GM23248 (cell line): Measurements from ENCODE around the gene CYP26B1. TPM values are rescaled to one million over a fixed set of nuclear protein-coding genes. Genes with fewer than 3 reads are reported as not detected.

ENCODE experiments used
- DNase-seq: peaks from one replicate; pipeline ENCODE4 v3.0.0-alpha.2; 2015
- H2AFZ ChIP-seq: fragments of 200-600 bp; sonication (generic); 2 replicates; pipeline ENCODE4 v1.6.1; 2016; ENCODE audit warnings: antibody characterized with exemption
- H3F3A ChIP-seq: fragments of 200-600 bp; sonication (generic); 2 replicates; pipeline ENCODE4 v1.6.1; 2016; ENCODE audit warnings: mild to moderate bottlenecking, antibody characterized with exemption, mixed run types; ENCODE audit not compliant: insufficient read depth
- H3K27ac ChIP-seq: fragments of 200-600 bp; sonication (generic); 2 replicates; pipeline ENCODE4 v1.5.1; 2016; ENCODE audit warnings: mild to moderate bottlenecking
- H3K27me3 ChIP-seq: fragments of 200-600 bp; sonication (generic); replicated peaks from 2 replicates; pipeline ENCODE4 v1.6.1; 2016; ENCODE audit warnings: mild to moderate bottlenecking; ENCODE audit not compliant: insufficient read depth
- H3K36me3 ChIP-seq: fragments of 200-600 bp; sonication (generic); 2 replicates; pipeline ENCODE4 v1.6.1; 2016; ENCODE audit warnings: low read depth, mild to moderate bottlenecking
- H3K4me1 ChIP-seq: fragments of 200-600 bp; sonication (generic); 2 replicates; pipeline ENCODE4 v1.6.1; 2016; ENCODE audit warnings: mild to moderate bottlenecking; ENCODE audit not compliant: insufficient read depth
- H3K4me2 ChIP-seq: fragments of 200-600 bp; sonication (generic); one replicate; pipeline ENCODE4 v1.6.1; 2016; ENCODE audit warnings: mild to moderate bottlenecking; ENCODE audit not compliant: unreplicated experiment
- H3K4me3 ChIP-seq: fragments of 200-600 bp; sonication (generic); 2 replicates; pipeline ENCODE4 v1.5.1; 2016; ENCODE audit warnings: mild to moderate bottlenecking
- H3K79me2 ChIP-seq: fragments of 200-600 bp; sonication (generic); 2 replicates; pipeline ENCODE4 v1.6.1; 2016; ENCODE audit warnings: mild to moderate bottlenecking; ENCODE audit not compliant: insufficient read depth
- H3K9ac ChIP-seq: fragments of 200-600 bp; sonication (generic); 2 replicates; pipeline ENCODE4 v1.6.1; 2016; ENCODE audit warnings: mild to moderate bottlenecking
- H3K9me2 ChIP-seq: fragments of 200-600 bp; sonication (generic); 2 replicates; pipeline ENCODE4 v1.6.1; 2016; ENCODE audit warnings: mixed run types, mild to moderate bottlenecking, moderate library complexity; ENCODE audit not compliant: insufficient read depth
- H3K9me3 ChIP-seq: fragments of 200-600 bp; sonication (generic); one replicate; pipeline ENCODE4 v1.6.1; 2017; ENCODE audit warnings: low read depth
- H4K20me1 ChIP-seq: fragments of 200-600 bp; sonication (generic); 2 replicates; pipeline ENCODE4 v1.6.0; 2016; ENCODE audit not compliant: insufficient read depth
- EZH2 ChIP-seq: fragments of 200-600 bp; sonication (generic); IDR thresholded peaks from 2 replicates; pipeline ENCODE4 v1.6.1; 2018; ENCODE audit warnings: antibody characterized with exemption, mild to moderate bottlenecking; ENCODE audit not compliant: insufficient read depth, poor library complexity, severe bottlenecking
- EZH2phosphoT487 ChIP-seq: fragments of 200-600 bp; sonication (generic); IDR thresholded peaks from 2 replicates; pipeline ENCODE4 v1.6.1; 2018; ENCODE audit warnings: antibody characterized with exemption, moderate library complexity, mild to moderate bottlenecking, low read depth; ENCODE audit not compliant: insufficient read depth
- WGBS, 2 experiments: methylation state at CpG; one replicate each; pipeline ENCODE4 v1.1.6; 2015 to 2017; ENCODE audit warnings: low lambda C conversion rate in 2 of 2, low coverage in 1 of 2; ENCODE audit errors: missing lambda C conversion rate in 2 of 2; 5-methylcytosine and 5-hydroxymethylcytosine counted together
- in situ Hi-C: fragments of 300-500 bp; cut with MboI; formaldehyde crosslinking; loops from 2 replicates; pipeline ENCODE4 v1.15.0; 2020
- polyA plus RNA-seq: library from polyadenylated mRNA; unstranded; fragments of >200 nt; fragmentation: Nextera tagmentation; extraction: Ambion mirVana; gene quantifications from 2 replicates; pipeline ENCODE4 v1.2.1, GENCODE V29; 2016
- total RNA-seq: library from RNA; depleted of rRNA; stranded (reverse); fragments of >200 nt; shearing (Covaris generic); gene quantifications from 2 replicates; pipeline ENCODE4 v1.2.3, GENCODE V29; 2014

The CYP26B1 gene
- total and polyA plus RNA-seq, 2 experiments from 2014 or later, result 0.23 to 0.32 TPM

DNA sequence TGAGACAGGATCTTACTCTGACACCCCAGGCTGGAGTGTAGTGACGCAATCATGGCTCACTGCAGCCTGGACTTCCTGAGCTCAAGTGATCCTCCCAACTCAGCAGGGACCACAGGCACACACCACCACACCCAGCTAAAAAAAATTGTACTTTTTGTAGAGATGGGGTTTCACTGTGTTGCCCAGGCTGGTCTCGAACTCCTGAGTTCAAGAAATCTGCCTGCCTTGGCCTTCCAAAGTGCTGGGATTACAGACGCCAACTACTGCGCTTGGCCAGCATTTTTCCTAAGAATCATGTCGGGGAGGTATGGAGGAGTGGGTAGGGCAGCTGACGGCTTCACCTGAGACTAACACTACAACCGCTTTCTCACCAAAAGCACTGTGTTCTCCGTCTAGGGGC, 50.4 kb downstream of the CYP26B1 start:
- no peak overlapping the region for H3K9ac ChIP-seq
- H2AFZ ChIP-seq, result no peak overlapping the region
- H4K20me1 ChIP-seq, result no peaks in the 10 kb centered on the region
- TF ChIP-seq EZH2phosphoT487, result no peak
- TF ChIP-seq EZH2, result no peak
- DNase-seq, result no peak
- in situ Hi-C loops, result no loop called here
- H3K4me1 ChIP-seq, result no peaks in the 10 kb centered on the region
- no peaks in the 10 kb centered on the region for H3K79me2 ChIP-seq
- no peaks in the 10 kb centered on the region for H3K9me3 ChIP-seq
- no peak overlapping the region for H3K4me3 ChIP-seq
- H3K27ac ChIP-seq, result no peak overlapping the region
- H3F3A ChIP-seq, result no peaks in the 10 kb centered on the region
- no peaks in the 10 kb centered on the region for H3K9me2 ChIP-seq
- H3K27me3 ChIP-seq, result peaks cover 17% of the 10 kb centered on the region; the same call in 1 of the 2 replicates
- 88 to 90% methylated on average over 8 of the region's 8 CpGs for WGBS, 2 experiments
- no peak overlapping the region for H3K4me2 ChIP-seq
- no peaks in the 10 kb centered on the region for H3K36me3 ChIP-seq

DNA sequence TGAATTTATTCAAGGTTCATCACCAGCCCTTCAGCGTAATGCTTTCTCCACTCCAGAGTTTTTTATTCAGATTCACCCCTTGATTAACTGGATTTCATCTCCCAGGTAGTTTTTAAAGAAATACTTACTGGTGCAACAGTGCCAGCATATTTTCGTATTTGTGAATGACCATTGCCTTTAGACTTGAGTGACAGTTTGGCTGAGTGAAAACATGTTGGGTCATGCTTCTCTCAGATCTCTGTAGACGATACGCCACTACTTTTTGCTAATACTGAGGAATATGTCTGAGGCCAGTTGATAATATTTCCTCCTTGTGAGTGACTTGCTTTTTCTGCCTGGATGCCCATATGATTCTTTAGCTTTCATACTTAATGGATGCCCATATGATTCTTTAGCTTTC, 51.5 kb downstream of the CYP26B1 start:
- no peaks in the 10 kb centered on the region for H3F3A ChIP-seq
- H3K4me2 ChIP-seq, result no peak overlapping the region
- no peaks in the 10 kb centered on the region for H4K20me1 ChIP-seq
- no peak overlapping the region for H3K4me3 ChIP-seq
- WGBS, 2 experiments, result 78 to 87% methylated on average over 4 of the region's 4 CpGs
- no peak overlapping the region for H3K27ac ChIP-seq
- H3K9me3 ChIP-seq, result no peaks in the 10 kb centered on the region
- in situ Hi-C loops, result no loop called here
- no peaks in the 10 kb centered on the region for H3K9me2 ChIP-seq
- DNase-seq, result no peak
- no peak overlapping the region for H2AFZ ChIP-seq
- H3K9ac ChIP-seq, result no peak overlapping the region
- peaks cover 17% of the 10 kb centered on the region; the same call in 1 of the 2 replicates for H3K27me3 ChIP-seq
- H3K79me2 ChIP-seq, result no peaks in the 10 kb centered on the region
- no peaks in the 10 kb centered on the region for H3K4me1 ChIP-seq
- no peak for TF ChIP-seq EZH2
- no peak for TF ChIP-seq EZH2phosphoT487
- H3K36me3 ChIP-seq, result no peaks in the 10 kb centered on the region

DNA sequence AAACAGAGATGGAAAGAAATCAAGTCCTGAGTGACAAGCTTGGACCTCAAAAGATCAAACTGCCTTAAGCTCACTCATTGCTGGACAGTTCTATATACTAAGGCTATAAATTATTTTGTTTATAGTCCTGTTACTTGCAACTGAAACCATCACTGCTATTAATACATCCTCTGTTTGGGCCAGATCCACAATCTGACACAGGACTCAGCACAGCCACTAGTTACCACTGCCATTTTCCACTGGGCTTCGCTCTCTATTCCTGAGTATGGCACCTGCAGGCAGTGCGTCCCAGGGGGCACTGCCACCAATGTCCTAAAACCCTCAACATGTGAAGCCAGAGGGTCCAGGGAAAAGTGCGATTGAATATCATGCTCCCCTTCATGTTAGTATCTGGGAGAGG, 52.3 kb downstream of the CYP26B1 start:
- no peak overlapping the region for H3K9ac ChIP-seq
- in situ Hi-C loops, result no loop called here
- no peaks in the 10 kb centered on the region for H3K9me2 ChIP-seq
- no peak overlapping the region for H2AFZ ChIP-seq
- 73 to 77% methylated on average over 3 of the region's 3 CpGs for WGBS, 2 experiments
- H3K27ac ChIP-seq, result no peak overlapping the region
- H3K4me3 ChIP-seq, result no peak overlapping the region
- no peaks in the 10 kb centered on the region for H3K4me1 ChIP-seq
- no peaks in the 10 kb centered on the region for H3K79me2 ChIP-seq
- DNase-seq, result no peak
- no peaks in the 10 kb centered on the region for H4K20me1 ChIP-seq
- no peaks in the 10 kb centered on the region for H3K36me3 ChIP-seq
- no peak overlapping the region for H3K4me2 ChIP-seq
- peaks cover 17% of the 10 kb centered on the region; the same call in 1 of the 2 replicates for H3K27me3 ChIP-seq
- H3K9me3 ChIP-seq, result no peaks in the 10 kb centered on the region
- TF ChIP-seq EZH2phosphoT487, result no peak
- no peak for TF ChIP-seq EZH2
- H3F3A ChIP-seq, result no peaks in the 10 kb centered on the region

DNA sequence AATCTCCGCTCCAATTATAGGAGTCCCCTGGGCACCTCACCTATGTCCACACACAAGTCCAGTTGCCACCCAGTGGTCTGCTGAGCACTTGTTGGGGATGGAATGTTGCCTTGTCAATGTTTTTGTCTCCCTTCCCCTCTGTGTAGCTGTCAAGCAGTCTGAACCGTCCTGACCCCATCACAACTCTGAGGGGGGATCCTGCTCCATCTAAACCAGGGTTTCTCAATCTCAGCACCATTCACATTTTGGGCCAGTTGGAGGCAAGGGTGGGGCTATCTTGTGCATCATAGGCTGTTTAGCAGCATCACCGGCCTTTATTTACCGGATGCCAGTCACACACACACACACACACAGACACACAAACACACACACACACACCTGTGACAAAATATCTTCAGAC, 53.0 kb downstream of the CYP26B1 start:
- no peak for TF ChIP-seq EZH2phosphoT487
- no peak for TF ChIP-seq EZH2
- no peak for DNase-seq
- H3K36me3 ChIP-seq, result no peaks in the 10 kb centered on the region
- no peaks in the 10 kb centered on the region for H3F3A ChIP-seq
- H3K27ac ChIP-seq, result no peak overlapping the region
- no peak overlapping the region for H2AFZ ChIP-seq
- in situ Hi-C loops, result no loop called here
- peaks cover 14% of the 10 kb centered on the region; the same call in 1 of the 2 replicates for H3K27me3 ChIP-seq
- H3K4me1 ChIP-seq, result no peaks in the 10 kb centered on the region
- H3K4me2 ChIP-seq, result no peak overlapping the region
- 68 to 74% methylated on average over 4 of the region's 4 CpGs for whole genome bisulfite sequencing, 2 experiments
- H3K9me3 ChIP-seq, result no peaks in the 10 kb centered on the region
- H3K79me2 ChIP-seq, result no peaks in the 10 kb centered on the region
- no peak overlapping the region for H3K9ac ChIP-seq
- no peak overlapping the region for H3K4me3 ChIP-seq
- H3K9me2 ChIP-seq, result no peaks in the 10 kb centered on the region
- H4K20me1 ChIP-seq, result no peaks in the 10 kb centered on the region

DNA sequence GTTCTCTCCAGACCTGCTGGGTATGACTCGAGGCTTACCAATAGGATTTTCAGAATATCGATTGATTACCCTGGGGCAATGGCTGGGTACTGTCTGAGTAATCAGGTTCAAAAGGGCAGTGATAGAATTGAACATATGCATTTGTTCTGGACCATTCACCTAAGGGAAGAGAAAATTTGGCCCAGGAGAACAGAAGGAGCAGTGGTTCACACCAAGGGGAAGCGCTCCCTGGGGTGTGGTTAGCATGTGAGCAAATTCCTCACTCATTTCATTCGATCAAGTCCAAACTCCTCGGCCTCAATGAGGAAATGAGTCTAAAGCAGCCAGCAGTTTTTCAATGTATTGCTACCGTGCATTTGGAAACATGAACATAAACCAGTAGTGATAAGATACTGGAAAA, 55.6 kb downstream of the CYP26B1 start:
- Histone ChIP-seq H3K9me2 (no peaks in the 10 kb centered on the region), H3K4me1 (no peaks in the 10 kb centered on the region), H3F3A (no peaks in the 10 kb centered on the region), H3K27ac (no peak overlapping the region), H3K4me2 (no peak overlapping the region), H3K4me3 (no peak overlapping the region), H3K9ac (no peak overlapping the region), H4K20me1 (no peaks in the 10 kb centered on the region), H2AFZ (no peak overlapping the region), H3K36me3 (no peaks in the 10 kb centered on the region), H3K79me2 (no peaks in the 10 kb centered on the region), H3K27me3 (peaks cover 10% of the 10 kb centered on the region; the same call in 1 of the 2 replicates), H3K9me3 (no peaks in the 10 kb centered on the region)
- TF ChIP-seq EZH2phosphoT487, result no peak
- TF ChIP-seq EZH2, result no peak
- in situ Hi-C loops, result no loop called here
- DNase-seq, result no peak
- 44 to 47% methylated on average over 6 of the region's 6 CpGs for WGBS, 2 experiments
